ENCODE measurements around the gene CAPN8. TPM values are rescaled to one million over a fixed set of nuclear protein-coding genes. Genes with fewer than 3 reads are reported as not detected.
"Not testable (repeated sequence)": the region's sequence is repeated elsewhere in the genome, so short reads cannot be mapped to it uniquely, and the experiment has no call there.

The CAPN8 gene
- polyA plus RNA-seq, 1 donor, result not detected

DNA sequence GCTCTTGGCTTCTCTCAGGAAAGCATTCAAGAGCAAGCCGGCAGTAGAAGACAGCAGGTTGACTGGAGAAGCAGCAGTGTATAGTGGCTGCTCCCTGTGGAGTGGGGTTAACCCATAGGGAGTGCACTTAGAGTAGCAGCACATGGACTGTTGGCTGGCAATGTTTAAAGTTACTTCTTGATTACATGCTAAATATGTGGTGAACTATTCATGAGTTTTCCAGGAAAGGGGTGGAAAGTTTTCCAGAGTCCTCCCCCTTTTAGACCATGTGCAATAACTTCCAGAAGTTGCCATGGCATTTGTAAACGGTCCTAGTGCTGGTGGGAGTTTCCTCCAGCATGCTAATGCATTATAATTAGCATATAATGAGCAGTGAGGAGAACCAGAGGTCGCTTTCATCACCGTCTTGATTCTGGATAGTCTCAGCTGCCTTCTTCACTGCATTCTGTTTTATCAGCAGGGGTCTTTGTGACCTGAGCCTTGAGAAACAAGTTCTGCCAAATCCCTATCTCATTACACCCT is 140.5 kb downstream of the CAPN8 start:
- DNase-seq, result no peak

- DNase-seq, result no peak
Observed at GRCh38 chr1:223521150-223521549, 144.4 kb downstream of the CAPN8 start.

GRCh38 chr1:223520200-223520599 is 145.3 kb downstream of the CAPN8 start:
- DNase-seq, result no peak

GRCh38 chr1:223519116-223519515 is 146.4 kb downstream of the CAPN8 start:
- no peak for DNase-seq

DNA sequence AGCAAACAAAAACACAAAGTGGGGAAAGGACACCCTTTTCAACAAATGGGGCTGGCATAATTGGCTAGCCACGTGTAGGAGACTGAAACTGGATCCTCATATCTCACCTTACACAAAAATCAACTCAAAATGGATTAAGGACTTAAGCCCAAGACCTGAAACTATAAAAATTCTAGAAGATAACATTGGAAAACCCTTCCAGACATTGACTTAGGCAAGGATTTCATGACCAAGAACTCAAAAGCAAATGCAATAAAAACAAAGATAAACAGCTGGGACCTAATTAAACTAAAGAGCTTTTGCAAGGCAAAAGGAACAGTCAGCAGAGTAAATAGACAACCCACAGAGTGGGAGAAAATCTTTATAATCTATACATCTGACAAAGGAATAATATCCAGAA is 146.9 kb downstream of the CAPN8 start:
- DNase-seq, result not testable (repeated sequence)

DNA sequence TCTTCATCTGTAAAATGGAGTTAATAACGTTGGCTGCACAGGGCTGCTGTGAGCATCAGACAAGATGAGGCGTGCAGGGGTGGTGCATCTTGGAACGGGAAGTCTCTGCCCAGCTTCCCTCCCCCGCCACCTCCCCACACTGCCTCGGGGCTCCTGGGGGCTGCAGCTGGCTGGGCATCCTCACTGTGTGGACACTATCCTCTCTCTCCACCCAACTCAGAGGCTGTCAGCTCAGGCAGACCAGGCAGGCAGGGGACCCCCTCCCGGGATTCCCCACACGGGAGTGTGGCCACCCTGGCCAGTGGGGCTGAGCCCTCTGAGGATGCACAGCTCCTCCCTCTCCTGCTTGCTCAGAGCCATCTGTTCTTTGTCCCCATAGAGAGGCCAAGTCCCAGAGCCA is 149.6 kb downstream of the CAPN8 start:
- DNase-seq, result no peak

GRCh38 chr1:223515421-223515820 is 150.1 kb downstream of the CAPN8 start:
- DNase-seq, result no peak

DNA sequence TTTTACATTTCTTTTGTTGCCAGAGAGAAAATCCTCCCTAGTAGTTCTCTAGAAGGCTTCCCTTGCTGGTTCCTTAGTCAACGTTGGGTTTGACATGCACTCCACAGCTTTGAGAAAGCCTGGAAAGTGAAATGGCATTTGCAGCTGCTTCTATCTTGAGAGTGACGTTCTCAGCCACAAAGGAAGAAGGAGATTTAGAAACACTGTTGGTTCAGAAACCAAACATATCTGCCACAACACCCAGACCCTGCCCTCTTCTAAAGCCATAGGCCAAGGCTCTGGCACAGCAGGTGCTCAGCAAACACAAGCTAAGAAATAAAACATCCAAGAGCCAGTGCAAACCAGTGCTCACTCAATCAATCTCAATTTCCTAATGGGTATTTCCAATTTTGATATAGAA is 150.9 kb downstream of the CAPN8 start:
- DNase-seq, result no peak

GRCh38 chr1:223513309-223513708 is 152.2 kb downstream of the CAPN8 start:
- no peak for DNase-seq

GRCh38 chr1:223512057-223512456 is 153.4 kb downstream of the CAPN8 start:
- no peak for DNase-seq

GRCh38 chr1:223508796-223509195 is 156.7 kb downstream of the CAPN8 start:
- DNase-seq, result no peak

DNA sequence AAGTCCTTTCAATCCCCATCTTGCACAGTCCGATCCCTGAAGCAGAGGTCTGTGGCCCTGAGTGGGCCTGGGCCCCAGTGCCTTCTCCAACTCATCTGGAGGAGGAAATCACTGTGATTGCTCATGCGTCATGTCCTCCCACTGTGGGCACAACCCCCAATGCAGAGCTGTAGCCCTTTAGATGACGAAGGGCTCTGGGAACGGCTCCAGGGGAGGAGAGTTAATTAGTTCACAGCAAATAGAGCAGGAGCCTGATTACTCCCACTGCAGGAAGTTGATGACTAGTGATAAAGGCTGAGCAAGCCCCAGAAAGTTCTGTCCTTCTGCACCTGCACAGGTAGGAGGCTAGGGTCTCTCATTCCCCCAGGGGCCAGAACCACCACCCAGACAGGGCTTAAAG is 160.8 kb downstream of the CAPN8 start:
- no peak for DNase-seq

DNA sequence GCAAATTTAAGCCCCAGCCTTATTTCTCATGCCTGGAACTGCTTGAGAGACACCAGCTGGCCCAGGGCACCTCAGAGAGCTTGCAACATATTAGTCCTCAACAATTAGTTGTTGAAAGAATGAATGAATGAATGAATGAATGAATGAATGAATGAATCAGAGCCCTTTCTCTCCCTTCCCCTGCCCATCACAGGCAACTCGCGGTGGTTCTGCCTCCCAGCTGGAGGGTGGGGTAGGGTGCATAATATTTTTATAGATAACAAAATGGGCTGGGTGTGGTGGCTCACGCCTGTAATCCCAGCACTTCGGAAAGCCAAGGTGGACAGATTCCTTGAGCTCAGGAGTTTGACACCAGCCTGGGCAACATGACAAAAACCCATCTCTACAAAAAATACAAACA is 162.2 kb downstream of the CAPN8 start:
- DNase-seq, result no peak

GRCh38 chr1:223500560-223501425 is 164.7 kb downstream of the CAPN8 start:
- no peak for DNase-seq

- DNase-seq, result no peak
Observed at GRCh38 chr1:223496883-223497282, 168.6 kb downstream of the CAPN8 start.

GRCh38 chr1:223494926-223495645 is 170.4 kb downstream of the CAPN8 start:
- DNase-seq, result no peak

GRCh38 chr1:223492044-223492443 is 173.5 kb downstream of the CAPN8 start:
- DNase-seq, result no peak

Other genes starting within 250 kb of the CAPN8 start
- gene CAPN2, start 46.8 kb upstream of the CAPN8 start, polyA plus RNA-seq (ENCODE audit: insufficient read length), result 99.6 TPM
- 33.6 TPM for gene TP53BP2, start 180.2 kb upstream of the CAPN8 start, polyA plus RNA-seq (ENCODE audit: insufficient read length)

Data from hindlimb muscle (tissue), 1 donor.